Right atrium auricular region (tissue), 2 donors: ENCODE measurements around the gene ACLY. TPM values are rescaled to one million over a fixed set of nuclear protein-coding genes. Genes with fewer than 3 reads are reported as not detected.
"Not testable (repeated sequence)": the region's sequence is repeated elsewhere in the genome, so short reads cannot be mapped to it uniquely, and the experiment has no call there.

Experiments
- DNase-seq: peaks from one replicate; pipeline ENCODE4 v3.0.0-alpha.2; 2019; ENCODE audit warnings: low spot score
- H3K27ac ChIP-seq, 2 donors: fragments of 200-600 bp; sonication (generic); 1 replicate in 1 of 2; 2 replicates in 1 of 2; pipeline ENCODE4 v1.5.1; 2016 to 2019
- H3K27me3 ChIP-seq, 2 donors: fragments of 200-600 bp; sonication (generic); one replicate each; pipeline versions ENCODE4 v1.5.1 to v1.6.0; 2017 to 2019
- H3K36me3 ChIP-seq: fragments of 200-600 bp; sonication (generic); one replicate; pipeline ENCODE4 v1.5.1; 2016
- H3K4me1 ChIP-seq, 2 donors: fragments of 200-600 bp; sonication (generic); one replicate each; pipeline versions ENCODE4 v1.5.1 to v1.6.0; 2017 to 2019
- H3K4me3 ChIP-seq, 2 donors: fragments of 200-600 bp; sonication (generic); 1 replicate in 1 of 2; 2 replicates in 1 of 2; pipeline ENCODE4 v1.5.1; 2017 to 2019; ENCODE audit warnings: mild to moderate bottlenecking in 1 of 2, moderate library complexity in 1 of 2
- H3K9me3 ChIP-seq, 2 donors: fragments of 200-600 bp; sonication (generic); one replicate each; pipeline ENCODE4 v1.5.1; 2019
- CTCF ChIP-seq, 2 donors: fragments of 200-600 bp; sonication (generic); IDR thresholded peaks; one replicate each; pipeline ENCODE4 v1.5.1; 2019; ENCODE audit warnings: antibody characterized with exemption in 2 of 2
- total RNA-seq, 2 donors: library from RNA; depleted of rRNA; stranded (reverse); fragments of >200 nt; gene quantifications; one replicate each; pipeline ENCODE4 v1.1.0, GENCODE V29; 2016

ACLY gene
- total RNA-seq, 2 donors from 2014 or later = 31.7 to 42.2 TPM

GRCh38 chr17:41836550-41837196 lies 82.1 kb downstream of the ACLY start:
- H3K27ac ChIP-seq = peak overlapping the region; percentile 80 to 83
- no peak for TF ChIP-seq CTCF (IDR thresholded peaks at IDR 0.05)
- peaks cover 0 to 18% of the 10 kb centered on the region in 2 donors for H3K4me1 ChIP-seq
- no peaks in the 10 kb centered on the region for H3K27me3 ChIP-seq
- H3K9me3 ChIP-seq = no peaks in the 10 kb centered on the region
- H3K4me3 ChIP-seq = peak overlapping the region; percentile 91 to 97
- DNase-seq = no peak
- H3K36me3 ChIP-seq = peaks cover 7% of the 10 kb centered on the region

- Histone ChIP-seq H3K36me3 (peaks cover 13% of the 10 kb centered on the region), H3K4me1 (peaks cover 0 to 18% of the 10 kb centered on the region in 2 donors), H3K27me3 (no peaks in the 10 kb centered on the region), H3K27ac (peak within 1 kb of the TSS; percentile 80 to 83), H3K9me3 (no peaks in the 10 kb centered on the region), H3K4me3 (peak within 1 kb of the TSS; percentile 91 to 97)
- TF ChIP-seq CTCF (IDR thresholded peaks at IDR 0.05) = no peak
- no peak for DNase-seq
Measured at GRCh38 chr17:41835800-41836549, 82.8 kb downstream of the ACLY start, which contains the start of gene NT5C3B. NT5C3B (minus strand) TSS chr17:41836232; CDS start chr17:41836193, 39 bp downstream.

GRCh38 chr17:41835214-41835799 lies 83.4 kb downstream of the ACLY start:
- Histone ChIP-seq H3K9me3 (no peaks in the 10 kb centered on the region), H3K4me1 (peaks cover 0 to 18% of the 10 kb centered on the region in 2 donors), H3K4me3 (peak overlapping the region; percentile 91 to 97), H3K27me3 (no peaks in the 10 kb centered on the region), H3K27ac (peak overlapping the region; percentile 80 to 83), H3K36me3 (peaks cover 20% of the 10 kb centered on the region)
- DNase-seq = no peak
- no peak for TF ChIP-seq CTCF (IDR thresholded peaks at IDR 0.05)

- H3K4me3 ChIP-seq, H3K27me3 ChIP-seq, H3K27ac ChIP-seq, H3K4me1 ChIP-seq, DNase-seq, H3K9me3 ChIP-seq: not testable (repeated sequence)
- H3K36me3 ChIP-seq = peaks cover 63% of the 10 kb centered on the region
Measured at GRCh38 chr17:41829961-41830360, 88.8 kb downstream of the ACLY start.

GRCh38 chr17:41825175-41825845 lies 93.4 kb downstream of the ACLY start:
- H3K9me3 ChIP-seq = no peaks in the 10 kb centered on the region
- no peak overlapping the region for H3K4me3 ChIP-seq
- H3K4me1 ChIP-seq = no peaks in the 10 kb centered on the region
- H3K36me3 ChIP-seq = peaks cover 45% of the 10 kb centered on the region
- no peak overlapping the region for H3K27ac ChIP-seq
- no peaks in the 10 kb centered on the region for H3K27me3 ChIP-seq
- no peak for DNase-seq
- TF ChIP-seq CTCF (IDR thresholded peaks at IDR 0.05) = no peak

GRCh38 chr17:41824086-41824485 lies 94.7 kb downstream of the ACLY start:
- Histone ChIP-seq H3K4me1 (no peaks in the 10 kb centered on the region), H3K4me3 (no peak overlapping the region), H3K9me3 (no peaks in the 10 kb centered on the region), H3K36me3 (peaks cover 33% of the 10 kb centered on the region), H3K27ac (no peak overlapping the region), H3K27me3 (no peaks in the 10 kb centered on the region)
- DNase-seq = no peak
- TF ChIP-seq CTCF (IDR thresholded peaks at IDR 0.05) = no peak
